NAMALWA (cell line): ENCODE results near the gene NKAIN2.

ENCODE experiments used
- DNase-seq: peaks from one replicate; pipeline ENCODE4 v3.0.0-alpha.2; 2015; ENCODE audit warnings: low spot score

The NKAIN2 gene

DNA sequence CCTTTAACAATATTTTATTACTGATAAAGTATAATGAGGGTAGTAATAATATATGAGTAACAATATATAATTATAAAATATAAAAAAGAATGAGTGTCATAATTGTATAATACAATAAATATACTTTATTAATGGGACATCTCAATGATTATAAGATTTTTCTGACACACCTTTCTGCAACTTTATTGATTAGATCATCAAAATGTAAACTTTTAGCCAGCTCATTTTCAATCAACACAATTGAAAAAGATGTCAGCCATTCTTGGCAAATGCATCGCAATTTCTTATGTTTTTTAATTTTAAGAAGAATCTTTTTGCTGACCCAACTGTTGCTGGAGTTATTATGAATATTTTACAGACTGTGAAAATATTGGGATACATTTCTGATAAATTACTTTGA, 1026.2 kb downstream of the NKAIN2 start:
- no peak for DNase-seq

DNA sequence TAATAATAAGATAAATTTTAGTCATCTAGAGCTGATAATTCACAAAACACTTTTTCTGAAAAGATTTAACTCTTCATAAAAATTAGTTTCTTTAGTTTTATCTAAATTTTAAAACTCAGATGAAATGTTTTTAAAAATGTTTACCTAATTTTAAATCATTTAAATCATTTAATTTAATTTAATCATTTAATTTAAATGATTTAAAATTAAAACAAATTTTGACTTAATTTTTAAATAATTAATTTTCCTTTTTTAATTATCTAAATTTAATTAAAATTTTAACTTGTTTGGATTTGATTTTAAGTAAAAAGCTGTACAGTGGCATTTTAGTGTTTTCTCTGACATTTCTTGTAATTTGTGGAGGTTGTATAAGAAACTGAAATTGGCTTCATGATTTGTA, 1026.8 kb downstream of the NKAIN2 start:
- DNase-seq, result no peak

GRCh38 chr6:124854338-124854922, 1050.8 kb downstream of the NKAIN2 start:
- no peak for DNase-seq

- no peak for DNase-seq
These were observed 1054.1 kb downstream of the NKAIN2 start for GRCh38 chr6:124857746-124858145.

GRCh38 chr6:124858564-124858963, 1054.9 kb downstream of the NKAIN2 start:
- DNase-seq, result no peak

DNA sequence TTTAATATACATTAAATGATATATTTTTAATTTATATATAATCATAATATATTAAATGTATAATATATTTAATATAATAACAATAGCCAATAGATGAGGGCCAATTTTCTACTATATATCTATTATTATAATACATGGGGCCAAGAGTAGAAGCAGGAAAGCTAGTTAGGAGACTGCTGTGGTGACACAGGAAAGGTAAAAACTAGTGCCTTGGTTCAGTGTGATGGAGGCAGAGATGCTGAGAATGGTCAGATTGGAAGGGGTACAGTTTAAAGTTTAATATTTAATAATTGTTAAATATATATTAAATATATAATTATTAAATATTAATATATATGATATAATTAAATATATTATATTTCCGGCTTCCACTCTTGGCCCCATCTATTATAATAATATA, 1055.7 kb downstream of the NKAIN2 start:
- DNase-seq, result no peak

DNA sequence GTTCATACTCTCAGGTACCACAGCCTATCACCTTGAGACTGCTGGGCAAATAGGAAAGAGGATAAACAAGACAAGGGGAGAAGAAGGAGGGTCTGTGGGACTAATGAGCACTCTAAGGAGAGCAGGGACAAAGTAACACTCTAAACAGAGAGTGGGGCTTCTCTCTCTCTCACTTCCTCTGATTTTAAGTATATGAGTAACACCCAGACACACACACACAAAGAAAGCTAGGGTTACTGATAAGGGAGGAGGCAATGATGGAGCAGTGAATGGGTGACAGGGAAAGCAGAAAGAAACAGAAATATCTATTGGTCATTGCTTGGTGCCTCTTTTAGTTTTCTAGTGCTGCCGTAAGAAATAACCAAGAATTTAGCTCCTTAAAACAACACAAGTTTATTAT, 1062.4 kb downstream of the NKAIN2 start:
- DNase-seq, result no peak

DNA sequence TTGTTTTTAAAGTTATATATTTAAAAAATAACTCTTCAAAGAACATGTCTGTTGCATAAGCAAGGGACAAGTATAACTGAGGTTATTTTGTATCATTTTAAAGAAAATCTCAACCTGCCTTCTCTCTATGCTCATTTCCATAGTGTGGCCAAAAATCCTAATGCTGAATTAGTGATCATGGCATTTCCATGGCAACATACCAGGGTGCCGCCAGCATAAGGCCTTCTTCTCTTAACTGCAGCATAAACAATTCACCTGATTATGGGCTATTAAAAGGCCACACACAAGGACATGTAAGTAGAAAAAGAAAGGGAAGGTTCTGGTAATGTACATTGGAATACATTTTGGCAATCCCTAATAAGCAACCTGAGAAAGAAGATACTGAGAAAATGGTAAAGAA, 1063.5 kb downstream of the NKAIN2 start:
- DNase-seq, result no peak

- no peak for DNase-seq
These were observed 1064.8 kb downstream of the NKAIN2 start for GRCh38 chr6:124868481-124868880.

DNA sequence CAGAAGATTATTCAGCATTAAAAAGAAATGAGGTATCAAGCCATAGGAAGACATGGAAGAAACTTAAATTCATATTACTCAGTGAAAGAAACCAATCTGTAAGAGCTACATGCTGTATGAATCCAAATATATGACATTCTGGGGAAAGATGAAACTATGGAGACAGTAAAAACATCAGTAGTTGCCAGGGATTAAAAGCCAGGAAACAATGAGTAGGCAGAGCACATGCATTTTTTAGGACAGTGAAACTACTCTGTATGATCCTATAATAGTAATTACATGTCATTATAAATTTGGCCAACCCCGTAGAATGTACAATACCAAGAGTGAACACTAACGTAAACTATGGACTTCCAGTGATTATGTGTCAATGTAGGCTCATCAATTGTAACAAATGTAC, 1065.8 kb downstream of the NKAIN2 start:
- no peak for DNase-seq

- DNase-seq, result no peak
These were observed 1067.2 kb downstream of the NKAIN2 start for GRCh38 chr6:124870611-124871459.

GRCh38 chr6:124872361-124873065, 1068.8 kb downstream of the NKAIN2 start:
- DNase-seq, result no peak

DNA sequence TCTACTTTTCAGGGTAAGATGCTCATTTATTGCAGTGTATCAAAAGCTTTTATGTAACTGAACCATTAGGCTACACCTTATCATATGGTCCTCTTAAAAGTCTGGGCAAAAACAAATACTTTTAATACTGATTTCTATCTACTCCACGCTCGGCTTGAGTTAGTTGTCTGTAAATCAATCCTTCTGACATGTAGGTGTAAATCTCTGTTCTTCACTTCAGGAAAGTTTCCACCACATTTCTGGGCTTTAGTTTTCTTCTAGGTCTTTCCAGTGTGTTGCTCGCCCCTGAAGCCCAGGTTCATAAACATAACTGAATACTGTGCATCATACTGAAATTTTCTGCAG, 1069.4 kb downstream of the NKAIN2 start:
- no peak for DNase-seq
